ENCODE measurements around the gene CBARP.

Gene CBARP

GRCh38 chr19:1236576-1236975 lies 1.2 kb downstream of the CBARP start:
- H3K79me2 ChIP-seq (ENCODE audit: insufficient read depth, low read depth), result no peaks in the 10 kb centered on the region
- H3K9ac ChIP-seq, result no peak overlapping the region
- no peak overlapping the region for H3K4me3 ChIP-seq (IDR thresholded peaks at IDR 0.05; ENCODE audit: insufficient read depth, low read depth, low read length)
- TF ChIP-seq CTCF (conservative IDR thresholded peaks at IDR 0.05; ENCODE audit: low read depth, low read length), result no peak
- H2AFZ ChIP-seq (ENCODE audit: low read depth), result no peak overlapping the region
- H4K20me1 ChIP-seq (ENCODE audit: insufficient read depth), result no peaks in the 10 kb centered on the region
- no peak overlapping the region for H3K27ac ChIP-seq
- H3K4me1 ChIP-seq (ENCODE audit: low read depth, poor library complexity, severe bottlenecking), result peaks cover 12% of the 10 kb centered on the region
- H3K36me3 ChIP-seq (ENCODE audit: insufficient read depth), result no peaks in the 10 kb centered on the region
- peaks cover 24% of the 10 kb centered on the region for H3K27me3 ChIP-seq (ENCODE audit: insufficient read depth, low read depth)
- H3K4me2 ChIP-seq, result no peak overlapping the region

- Histone ChIP-seq H3K4me2 (no peak overlapping the region), H3K4me3 (IDR thresholded peaks at IDR 0.05; ENCODE audit: insufficient read depth, low read depth, low read length) (no peak overlapping the region), H3K36me3 (ENCODE audit: insufficient read depth) (no peaks in the 10 kb centered on the region), H4K20me1 (ENCODE audit: insufficient read depth) (no peaks in the 10 kb centered on the region), H3K27me3 (ENCODE audit: insufficient read depth, low read depth) (peaks cover 24% of the 10 kb centered on the region), H3K4me1 (ENCODE audit: low read depth, poor library complexity, severe bottlenecking) (peaks cover 7% of the 10 kb centered on the region), H3K27ac (no peak overlapping the region), H2AFZ (ENCODE audit: low read depth) (no peak overlapping the region), H3K9ac (no peak overlapping the region), H3K79me2 (ENCODE audit: insufficient read depth, low read depth) (no peaks in the 10 kb centered on the region)
- TF ChIP-seq CTCF (conservative IDR thresholded peaks at IDR 0.05; ENCODE audit: low read depth, low read length), result no peak
Measured at GRCh38 chr19:1235625-1236538, 1.9 kb downstream of the CBARP start.

- no peaks in the 10 kb centered on the region for H4K20me1 ChIP-seq (ENCODE audit: insufficient read depth)
- H3K27ac ChIP-seq, result no peak overlapping the region
- no peak overlapping the region for H3K4me2 ChIP-seq
- no peak overlapping the region for H2AFZ ChIP-seq (ENCODE audit: low read depth)
- H3K4me1 ChIP-seq (ENCODE audit: low read depth, poor library complexity, severe bottlenecking), result peaks cover 4% of the 10 kb centered on the region
- no peak for TF ChIP-seq CTCF (conservative IDR thresholded peaks at IDR 0.05; ENCODE audit: low read depth, low read length)
- no peaks in the 10 kb centered on the region for H3K36me3 ChIP-seq (ENCODE audit: insufficient read depth)
- no peak overlapping the region for H3K9ac ChIP-seq
- H3K27me3 ChIP-seq (ENCODE audit: insufficient read depth, low read depth), result peaks cover 24% of the 10 kb centered on the region
- H3K79me2 ChIP-seq (ENCODE audit: insufficient read depth, low read depth), result no peaks in the 10 kb centered on the region
- H3K4me3 ChIP-seq (IDR thresholded peaks at IDR 0.05; ENCODE audit: insufficient read depth, low read depth, low read length), result no peak overlapping the region
Measured at GRCh38 chr19:1234955-1235380, 2.8 kb downstream of the CBARP start.

- no peak for TF ChIP-seq CTCF (conservative IDR thresholded peaks at IDR 0.05; ENCODE audit: low read depth, low read length)
- Histone ChIP-seq H3K4me2 (no peak overlapping the region), H3K27ac (no peak overlapping the region), H3K4me3 (IDR thresholded peaks at IDR 0.05; ENCODE audit: insufficient read depth, low read depth, low read length) (no peak overlapping the region), H3K27me3 (ENCODE audit: insufficient read depth, low read depth) (peaks cover 22% of the 10 kb centered on the region), H4K20me1 (ENCODE audit: insufficient read depth) (no peaks in the 10 kb centered on the region), H3K4me1 (ENCODE audit: low read depth, poor library complexity, severe bottlenecking) (no peaks in the 10 kb centered on the region), H3K9ac (no peak overlapping the region), H3K79me2 (ENCODE audit: insufficient read depth, low read depth) (no peaks in the 10 kb centered on the region), H3K36me3 (ENCODE audit: insufficient read depth) (no peaks in the 10 kb centered on the region), H2AFZ (ENCODE audit: low read depth) (no peak overlapping the region)
Measured at GRCh38 chr19:1234051-1234954, 3.5 kb downstream of the CBARP start.
